BE2C (cell line): ENCODE data around the gene DLD.
"Not testable (repeated sequence)": the region's sequence is repeated elsewhere in the genome, so short reads cannot be mapped to it uniquely, and the experiment has no call there.

Source experiments
- DNase-seq: peaks from one replicate; pipeline ENCODE4 v3.0.0-alpha.2; 2020
- H3K27me3 ChIP-seq: fragments of 250-450 bp; sonication (Bioruptor Pico); 2 replicates; pipeline ENCODE4 v1.5.1; 2020; ENCODE audit warnings: mild to moderate bottlenecking
- H3K36me3 ChIP-seq: fragments of 250-450 bp; sonication (Bioruptor Pico); 2 replicates; pipeline ENCODE4 v1.5.1; 2020; ENCODE audit warnings: mild to moderate bottlenecking
- H3K4me1 ChIP-seq: fragments of 250-450 bp; sonication (Bioruptor Pico); 2 replicates; pipeline ENCODE4 v1.5.1; 2020
- H3K4me3 ChIP-seq: 2 replicates; pipeline ENCODE4 v1.5.1; 2011; ENCODE audit warnings: low read depth, low read length
- H3K9me3 ChIP-seq: fragments of 250-450 bp; sonication (Bioruptor Pico); 2 replicates; pipeline ENCODE4 v1.5.1; 2020
- TF ChIP-seq, protein P1 (sequence below): IDR thresholded peaks from 2 replicates; pipeline ENCODE4 v1.5.1; 2012; ENCODE audit warnings: mild to moderate bottlenecking, low read depth, low read length

Gene DLD

DNA sequence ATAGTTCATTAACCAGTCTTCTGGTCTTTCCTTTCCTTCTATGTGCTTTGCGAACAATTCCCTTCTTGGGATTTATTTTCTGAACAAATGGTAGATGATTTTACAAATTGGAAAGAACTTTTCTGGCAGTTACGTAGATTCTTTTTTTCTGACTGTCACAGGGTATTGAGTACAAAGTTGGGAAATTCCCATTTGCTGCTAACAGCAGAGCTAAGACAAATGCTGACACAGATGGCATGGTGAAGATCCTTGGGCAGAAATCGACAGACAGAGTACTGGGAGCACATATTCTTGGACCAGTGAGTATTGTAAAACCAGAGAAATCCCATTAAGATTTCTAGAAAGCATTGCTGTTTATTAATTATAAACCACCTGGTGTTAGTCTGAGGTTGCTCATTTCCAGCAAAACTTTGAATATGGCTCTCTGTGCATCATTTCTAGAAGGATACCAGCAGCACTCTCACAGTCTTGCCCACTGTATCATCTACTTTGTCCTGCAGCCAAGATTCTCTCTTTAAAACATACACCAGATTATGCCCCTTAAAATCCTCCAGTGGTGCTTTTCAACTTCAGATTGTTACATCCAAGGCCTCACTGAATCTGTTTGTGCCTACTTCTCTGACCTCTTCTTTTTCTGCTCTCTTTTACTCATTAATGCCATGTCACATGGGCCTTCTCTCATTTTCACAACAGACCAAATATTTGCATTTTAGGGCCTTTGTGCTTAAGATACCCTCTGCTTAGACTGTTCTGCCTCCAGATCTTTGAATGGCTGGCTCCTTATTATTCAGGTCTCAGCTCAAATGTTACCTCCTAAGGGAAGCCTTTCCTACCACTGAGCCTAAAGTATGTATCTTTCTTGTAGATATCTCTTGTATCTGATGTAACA lies 27.0 kb downstream of the DLD start:
- no peak for DNase-seq
- Histone ChIP-seq H3K27me3 (no peaks in the 10 kb centered on the region), H3K4me3 (no peak overlapping the region), H3K9me3 (0 out of 2 replicates have a peak, but pooled peaks cover 3% of the 10 kb centered on the region), H3K36me3 (peaks cover 89% of the 10 kb centered on the region), H3K4me1 (no peaks in the 10 kb centered on the region)
- TF ChIP-seq, protein P1, sequence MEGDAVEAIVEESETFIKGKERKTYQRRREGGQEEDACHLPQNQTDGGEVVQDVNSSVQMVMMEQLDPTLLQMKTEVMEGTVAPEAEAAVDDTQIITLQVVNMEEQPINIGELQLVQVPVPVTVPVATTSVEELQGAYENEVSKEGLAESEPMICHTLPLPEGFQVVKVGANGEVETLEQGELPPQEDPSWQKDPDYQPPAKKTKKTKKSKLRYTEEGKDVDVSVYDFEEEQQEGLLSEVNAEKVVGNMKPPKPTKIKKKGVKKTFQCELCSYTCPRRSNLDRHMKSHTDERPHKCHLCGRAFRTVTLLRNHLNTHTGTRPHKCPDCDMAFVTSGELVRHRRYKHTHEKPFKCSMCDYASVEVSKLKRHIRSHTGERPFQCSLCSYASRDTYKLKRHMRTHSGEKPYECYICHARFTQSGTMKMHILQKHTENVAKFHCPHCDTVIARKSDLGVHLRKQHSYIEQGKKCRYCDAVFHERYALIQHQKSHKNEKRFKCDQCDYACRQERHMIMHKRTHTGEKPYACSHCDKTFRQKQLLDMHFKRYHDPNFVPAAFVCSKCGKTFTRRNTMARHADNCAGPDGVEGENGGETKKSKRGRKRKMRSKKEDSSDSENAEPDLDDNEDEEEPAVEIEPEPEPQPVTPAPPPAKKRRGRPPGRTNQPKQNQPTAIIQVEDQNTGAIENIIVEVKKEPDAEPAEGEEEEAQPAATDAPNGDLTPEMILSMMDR, result no peak

DNA sequence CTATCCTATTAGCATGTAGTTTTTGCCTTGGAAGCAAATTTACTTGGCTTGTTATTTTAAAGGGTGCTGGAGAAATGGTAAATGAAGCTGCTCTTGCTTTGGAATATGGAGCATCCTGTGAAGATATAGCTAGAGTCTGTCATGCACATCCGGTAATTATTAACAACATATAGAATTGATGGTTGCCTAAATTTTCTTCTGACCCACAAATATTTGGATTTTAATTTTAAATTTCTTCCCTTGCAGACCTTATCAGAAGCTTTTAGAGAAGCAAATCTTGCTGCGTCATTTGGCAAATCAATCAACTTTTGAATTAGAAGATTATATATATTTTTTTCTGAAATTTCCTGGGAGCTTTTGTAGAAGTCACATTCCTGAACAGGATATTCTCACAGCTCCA lies 28.0 kb downstream of the DLD start:
- H3K27me3 ChIP-seq, result no peaks in the 10 kb centered on the region
- H3K36me3 ChIP-seq, result peaks cover 98% of the 10 kb centered on the region
- H3K4me1 ChIP-seq, result no peaks in the 10 kb centered on the region
- 0 out of 2 replicates have a peak, but pooled peaks cover 3% of the 10 kb centered on the region for H3K9me3 ChIP-seq
- H3K4me3 ChIP-seq, result no peak overlapping the region
- TF ChIP-seq, protein P1, result no peak
- no peak for DNase-seq

DNA sequence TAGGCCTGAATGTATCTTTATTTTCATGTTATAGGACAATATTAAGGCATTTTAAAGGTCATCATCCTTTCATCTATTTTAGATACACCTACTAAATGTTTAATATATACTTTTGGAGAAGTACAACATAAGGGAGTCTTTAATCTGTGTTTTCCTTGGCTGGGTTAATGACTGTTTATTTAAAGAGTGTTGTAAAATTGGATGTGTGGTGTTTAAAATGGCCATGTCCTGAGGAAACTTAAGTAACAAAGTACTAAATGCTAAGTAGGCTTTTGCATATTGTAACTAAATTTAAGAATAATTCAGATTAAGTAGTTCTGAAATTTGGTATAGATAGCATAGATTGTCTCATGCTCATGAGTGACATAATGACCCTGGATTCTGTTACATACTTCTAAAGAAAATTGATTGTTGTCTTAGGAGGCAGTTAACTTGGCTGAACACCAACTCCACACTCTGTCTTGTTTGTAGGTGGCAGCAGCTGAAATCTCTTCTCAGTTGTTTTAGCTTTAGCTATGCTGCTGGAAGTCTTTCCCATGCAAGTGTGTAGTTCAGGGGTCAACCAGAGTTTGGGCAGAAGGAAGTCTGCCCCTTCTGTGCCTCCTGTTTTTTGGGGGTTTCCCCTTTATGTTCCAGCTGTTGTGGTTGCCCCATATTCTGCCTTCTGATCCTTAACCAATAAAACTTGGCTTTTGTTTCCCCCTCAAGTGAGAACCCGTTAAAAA lies 29.2 kb downstream of the DLD start:
- no peak for DNase-seq
- H3K36me3 ChIP-seq, result peaks cover 99% of the 10 kb centered on the region

DNA sequence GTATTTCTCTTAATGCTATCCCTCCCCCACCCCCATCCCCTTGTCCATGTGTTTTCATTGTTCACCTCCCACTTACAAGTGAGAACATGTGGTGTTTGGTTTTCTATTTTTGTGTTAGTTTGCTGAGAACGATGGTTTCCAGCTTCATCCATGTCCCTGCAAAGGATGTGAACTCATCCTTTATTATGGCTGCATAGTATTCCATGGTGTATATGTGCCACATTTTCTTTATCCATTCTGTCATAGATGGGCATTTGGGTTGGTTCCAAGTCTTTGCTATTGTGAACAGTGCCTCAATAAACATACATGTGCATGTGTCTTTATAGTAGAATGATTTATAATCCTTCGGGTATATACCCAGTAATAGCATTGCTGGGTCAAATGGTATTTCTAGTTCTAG lies 30.8 kb downstream of the DLD start:
- not testable (repeated sequence) for H3K9me3 ChIP-seq, H3K27me3 ChIP-seq, H3K4me3 ChIP-seq, H3K4me1 ChIP-seq, DNase-seq
- H3K36me3 ChIP-seq, result peaks cover 100% of the 10 kb centered on the region

More for the DNA sequence above, 29.2 kb downstream of the DLD start:
- Histone ChIP-seq H3K4me3 (no peak overlapping the region), H3K27me3 (no peaks in the 10 kb centered on the region), H3K4me1 (no peaks in the 10 kb centered on the region), H3K9me3 (0 out of 2 replicates have a peak, but pooled peaks cover 3% of the 10 kb centered on the region)
- TF ChIP-seq, protein P1, result no peak

DNA sequence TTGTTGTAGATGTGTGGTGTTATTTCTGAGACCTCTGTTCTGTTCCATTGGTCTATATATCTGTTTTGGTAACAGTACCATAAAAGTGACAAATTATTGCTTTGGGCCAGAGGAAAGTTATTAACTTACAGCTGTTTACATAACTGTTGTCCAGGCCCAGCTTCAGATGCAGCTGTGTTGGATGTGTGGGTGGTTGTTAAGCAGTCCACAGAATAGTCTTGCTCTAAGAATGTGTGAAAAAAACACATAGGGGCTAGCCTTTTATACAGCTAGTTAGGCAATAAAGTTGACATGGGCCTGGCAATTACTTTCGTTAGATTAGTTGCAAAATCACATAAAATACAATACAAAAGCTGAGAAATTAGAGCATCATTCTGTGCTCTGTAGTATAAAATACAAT lies 31.9 kb downstream of the DLD start:
- DNase-seq, result no peak
- Histone ChIP-seq H3K36me3 (peaks cover 100% of the 10 kb centered on the region), H3K4me3 (no peak overlapping the region), H3K27me3 (no peaks in the 10 kb centered on the region), H3K4me1 (no peaks in the 10 kb centered on the region), H3K9me3 (0 out of 2 replicates have a peak, but pooled peaks cover 3% of the 10 kb centered on the region)
- TF ChIP-seq, protein P1, result no peak

DNA sequence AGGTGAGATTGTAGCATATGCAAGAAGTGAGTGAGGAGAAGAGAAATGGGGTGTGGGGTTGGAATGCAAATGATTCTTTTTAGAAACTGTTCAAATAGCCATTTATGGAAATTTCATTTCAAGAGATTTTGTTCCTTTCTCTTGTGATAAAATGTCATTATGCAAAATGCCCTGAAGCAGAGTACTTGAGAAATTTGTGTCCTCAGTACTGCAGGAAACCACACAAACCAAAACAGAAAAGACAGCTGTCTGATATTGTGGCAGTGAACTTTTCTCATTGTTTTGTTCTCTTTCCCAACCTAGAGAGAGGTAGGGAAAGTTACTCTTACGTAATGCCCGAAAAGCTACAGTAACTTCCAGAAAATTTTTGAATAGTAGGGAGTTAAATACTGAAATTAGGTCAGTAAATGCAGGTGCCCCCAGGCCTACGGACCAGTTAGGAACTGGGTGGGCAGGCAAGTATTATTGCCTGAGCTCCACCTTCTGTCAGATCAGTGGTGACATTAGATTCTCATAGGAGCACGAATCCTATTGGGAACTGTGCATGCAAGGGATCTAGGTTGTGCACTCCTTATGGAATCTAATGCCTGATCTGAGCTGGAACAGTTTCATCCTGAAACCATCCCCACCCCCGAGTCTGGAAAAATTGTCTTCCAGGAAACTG lies 34.0 kb downstream of the DLD start:
- Histone ChIP-seq H3K4me3 (no peak overlapping the region), H3K36me3 (peaks cover 100% of the 10 kb centered on the region), H3K27me3 (no peaks in the 10 kb centered on the region), H3K9me3 (0 out of 2 replicates have a peak, but pooled peaks cover 3% of the 10 kb centered on the region), H3K4me1 (no peaks in the 10 kb centered on the region)
- DNase-seq, result no peak
- TF ChIP-seq, protein P1, result no peak
